SK-N-SH (cell line): ENCODE results near the gene FRS3. TPM values are rescaled to one million over a fixed set of nuclear protein-coding genes. Genes with fewer than 3 reads are reported as not detected.

Experiments
- CTCF ChIA-PET: fragments of 300-600, 350-600 bp; formaldehyde crosslinking; extraction: SDS; loops from one replicate; lab custom pipeline; 2021; lab: Yijun Ruan, JAX
- POLR2A ChIA-PET: fragments of 350-600 bp; sonication (Branson Sonifier 250); formaldehyde crosslinking; extraction: SDS; loops from one replicate; lab custom pipeline; 2020; ENCODE audit warnings: antibody characterized with exemption, inconsistent platforms; lab: Yijun Ruan, JAX
- DNase-seq: peaks from one replicate; pipeline ENCODE4 v3.0.0; 2012
- H2AFZ ChIP-seq: fragments of 200-600 bp; sonication (generic); 2 replicates; pipeline ENCODE4 v1.8.1; 2016; ENCODE audit warnings: antibody characterized with exemption, mild to moderate bottlenecking, low read depth
- H3F3A ChIP-seq: fragments of 200-600 bp; sonication (generic); replicated peaks from 2 replicates; pipeline ENCODE3; 2016; ENCODE audit warnings: antibody characterized with exemption, mild to moderate bottlenecking; ENCODE audit not compliant: insufficient read depth
- H3K27ac ChIP-seq, 2 experiments: fragments of 200-500 bp in 1 of 2; fragments of 200-600 bp in 1 of 2; sonication (Bioruptor generic) in 1 of 2; sonication (generic), shearing (Covaris generic) in 1 of 2; 2 replicates each; pipeline versions ENCODE4 v1.5.1 to v1.6.1; 2014 to 2016; ENCODE audit warnings: low read depth in 2 of 2, inconsistent platforms in 1 of 2, low read length in 1 of 2, mild to moderate bottlenecking in 1 of 2, mixed read lengths in 1 of 2
- H3K27me3 ChIP-seq: fragments of 200-600 bp; sonication (generic), shearing (Covaris generic); 2 replicates; pipeline ENCODE4 v1.6.1; 2016; ENCODE audit warnings: mixed run types; ENCODE audit not compliant: insufficient read depth
- H3K36me3 ChIP-seq, 2 experiments: fragments of 200-500 bp in 1 of 2; fragments of 200-600 bp in 1 of 2; sonication (Bioruptor generic) in 1 of 2; sonication (generic) in 1 of 2; replicated peaks in 1 of 2; 2 replicates each; pipeline versions ENCODE3 to v1.5.1; 2014 to 2016; ENCODE audit warnings: low read length in 1 of 2, mild to moderate bottlenecking in 1 of 2; ENCODE audit not compliant: insufficient read depth in 2 of 2, control insufficient read depth in 1 of 2
- H3K4me1 ChIP-seq, 2 experiments: fragments of 200-500 bp in 1 of 2; fragments of 200-600 bp in 1 of 2; sonication (Bioruptor generic) in 1 of 2; sonication (generic), shearing (Covaris generic) in 1 of 2; 2 replicates each; pipeline versions ENCODE4 v1.5.1 to v1.6.1; 2014 to 2016; ENCODE audit warnings: low read depth in 1 of 2, low read length in 1 of 2, mixed run types in 1 of 2; ENCODE audit not compliant: insufficient read depth in 2 of 2, control insufficient read depth in 1 of 2
- H3K4me2 ChIP-seq: fragments of 200-600 bp; sonication (generic), shearing (Covaris generic); 2 replicates; pipeline ENCODE4 v1.6.1; 2017; ENCODE audit warnings: mixed run types
- H3K4me3 ChIP-seq, 2 experiments: fragments of 200-500 bp in 1 of 2; fragments of 200-600 bp in 1 of 2; sonication (Bioruptor generic) in 1 of 2; sonication (generic), shearing (Covaris generic) in 1 of 2; 2 replicates each; pipeline versions ENCODE4 v1.5.1 to v1.8.1; 2014 to 2016; ENCODE audit warnings: low read depth in 2 of 2, inconsistent platforms in 1 of 2, low read length in 1 of 2, mild to moderate bottlenecking in 1 of 2, mixed read lengths in 1 of 2, moderate library complexity in 1 of 2
- H3K79me2 ChIP-seq: fragments of 200-600 bp; sonication (generic); 2 replicates; pipeline ENCODE4 v1.8.1; 2017; ENCODE audit warnings: mild to moderate bottlenecking; ENCODE audit not compliant: insufficient read depth
- H3K9ac ChIP-seq: fragments of 200-600 bp; sonication (generic); 2 replicates; pipeline ENCODE4 v1.6.1; 2017; ENCODE audit warnings: mixed run types
- H3K9me2 ChIP-seq: fragments of 200-600 bp; sonication (generic); 2 replicates; pipeline ENCODE4 v1.6.1; 2017; ENCODE audit warnings: mixed run types
- H3K9me3 ChIP-seq: fragments of 200-600 bp; sonication (generic); 2 replicates; pipeline ENCODE4 v1.6.1; 2017; ENCODE audit warnings: mixed run types, mild to moderate bottlenecking, moderate library complexity
- H4K20me1 ChIP-seq: fragments of 200-600 bp; sonication (generic); 2 replicates; pipeline ENCODE4 v1.6.1; 2017; ENCODE audit warnings: mild to moderate bottlenecking, mixed run types; ENCODE audit not compliant: insufficient read depth
- ELF1 ChIP-seq: IDR thresholded peaks from 2 replicates; pipeline ENCODE4 v1.4.0; 2012
- EP300 ChIP-seq, 2 experiments: IDR thresholded peaks; 2 replicates each; pipeline versions ENCODE4 v1.4.0 to v1.6.1; 2012; ENCODE audit warnings: borderline replicate concordance in 1 of 2, low read depth in 1 of 2, low read length in 1 of 2
- EZH2phosphoT487 ChIP-seq: fragments of 200-600 bp; sonication (generic); IDR thresholded peaks from 2 replicates; pipeline ENCODE4 v1.6.1; 2017; ENCODE audit warnings: low read depth, mixed run types, mild to moderate bottlenecking, antibody characterized with exemption, moderate library complexity, borderline replicate concordance
- FOSL2 ChIP-seq: IDR thresholded peaks from 2 replicates; pipeline ENCODE4 v1.4.0; 2012; ENCODE audit warnings: low read depth, mild to moderate bottlenecking, moderate library complexity, borderline replicate concordance
- FOXJ3 ChIP-seq: sonication (generic); formaldehyde crosslinking; IDR thresholded peaks from 2 replicates; pipeline ENCODE4 v1.5.1; 2020; ENCODE audit warnings: mild to moderate bottlenecking, missing genetic modification reagents
- FOXM1 ChIP-seq: IDR thresholded peaks from 2 replicates; pipeline ENCODE4 v1.4.0; 2012; ENCODE audit warnings: low read depth, mild to moderate bottlenecking
- IRF3 ChIP-seq: fragments of 150-350 bp; IDR thresholded peaks from 2 replicates; pipeline ENCODE4 v1.6.1; 2016; ENCODE audit warnings: mild to moderate bottlenecking, low read depth, low read length
- JUND ChIP-seq: IDR thresholded peaks from 2 replicates; pipeline ENCODE4 v1.4.0; 2012
- MEF2A ChIP-seq: IDR thresholded peaks from 2 replicates; pipeline ENCODE4 v1.4.0; 2012; ENCODE audit warnings: low read depth, borderline replicate concordance
- MXI1 ChIP-seq: IDR thresholded peaks from 2 replicates; pipeline ENCODE4 v1.6.1; 2012; ENCODE audit warnings: mild to moderate bottlenecking, low read depth, low read length, improper control_type of control experiment
- NFIC ChIP-seq: IDR thresholded peaks from 2 replicates; pipeline ENCODE4 v1.4.0; 2012; ENCODE audit warnings: borderline replicate concordance
- POLR2AphosphoS5 ChIP-seq: IDR thresholded peaks from 2 replicates; pipeline ENCODE4 v1.6.1; 2012; ENCODE audit warnings: low read depth, low read length
- RAD21 ChIP-seq: IDR thresholded peaks from 2 replicates; pipeline ENCODE4 v1.6.1; 2012; ENCODE audit warnings: mild to moderate bottlenecking, low read length
- RCOR1 ChIP-seq: fragments of 150-350 bp; IDR thresholded peaks from 2 replicates; pipeline ENCODE4 v1.6.1; 2017; ENCODE audit warnings: antibody characterized with exemption, low read length
- REST ChIP-seq: IDR thresholded peaks from 2 replicates; pipeline ENCODE4 v1.6.1; 2012; ENCODE audit warnings: mild to moderate bottlenecking, low read depth, low read length, moderate library complexity
- SMC3 ChIP-seq: IDR thresholded peaks from 2 replicates; pipeline ENCODE4 v1.6.1; 2012; ENCODE audit warnings: low read depth, low read length, improper control_type of control experiment
- USF1 ChIP-seq: IDR thresholded peaks from 2 replicates; pipeline ENCODE4 v1.4.0; 2012; ENCODE audit warnings: low read depth, borderline replicate concordance
- YY1 ChIP-seq: IDR thresholded peaks from 2 replicates; pipeline ENCODE4 v1.4.0; 2012; ENCODE audit warnings: low read depth, mild to moderate bottlenecking
- WGBS: methylation state at CpG from one replicate; pipeline ENCODE4 v1.1.6; 2017; ENCODE audit warnings: low lambda C conversion rate; 5-methylcytosine and 5-hydroxymethylcytosine counted together
- polyA plus RNA-seq, 3 experiments: library from polyadenylated mRNA; depleted of rRNA; stranded (reverse); fragments of >200 nt; gene quantifications; 2 replicates each; pipeline ENCODE4 v1.2.3, GENCODE V29; 2012
- TF ChIP-seq, protein P1 (sequence below): IDR thresholded peaks from 2 replicates; pipeline ENCODE4 v1.4.0; 2012; ENCODE audit warnings: low read depth, borderline replicate concordance
- TF ChIP-seq, protein P2 (sequence below): fragments of 150-350 bp; IDR thresholded peaks from 2 replicates; pipeline ENCODE4 v1.6.1; 2017; ENCODE audit warnings: antibody characterized with exemption, low read length, low read depth, borderline replicate concordance

FRS3 gene
- polyA plus RNA-seq, 1 of the 3 experiments (the other 2 are of a cell fraction): 8.6 TPM

DNA sequence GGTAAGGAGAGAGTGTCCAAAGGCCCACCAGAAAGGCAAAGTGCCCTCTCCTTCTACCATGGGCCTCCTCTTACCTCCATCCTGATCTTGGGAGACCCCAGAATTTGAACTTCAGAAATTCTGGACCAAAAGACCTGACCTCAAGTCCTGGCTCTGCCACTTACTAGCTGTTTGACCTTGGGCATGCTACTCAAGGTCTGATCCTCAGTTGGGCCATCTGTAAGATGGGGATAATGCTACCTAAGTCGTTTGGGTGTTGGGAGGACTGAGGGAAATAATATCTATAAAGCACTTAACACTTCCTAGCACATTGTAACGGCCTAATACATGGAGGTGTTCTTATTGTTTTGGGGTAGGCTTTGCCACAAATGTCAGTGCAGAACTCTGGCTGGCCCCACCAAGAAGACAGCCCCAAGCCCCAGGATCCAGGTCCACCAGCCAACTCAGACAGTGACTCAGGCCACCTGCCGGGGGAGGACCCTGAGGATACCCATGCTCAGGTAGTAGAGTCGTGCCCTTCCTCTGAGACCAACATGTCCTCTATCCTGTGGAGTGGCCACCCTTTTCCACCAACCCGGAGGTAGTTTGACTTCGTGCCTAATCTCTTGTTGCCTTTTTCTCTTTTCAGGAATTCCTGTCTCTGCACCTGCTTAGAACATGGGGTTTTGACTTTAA, 3.5 kb upstream of the FRS3 start:
- Histone ChIP-seq H3K9me3 (no peaks in the 10 kb centered on the region), H3K79me2 (peaks cover 19% of the 10 kb centered on the region), H3K9me2 (no peaks in the 10 kb centered on the region), H4K20me1 (no peaks in the 10 kb centered on the region), H3K4me3 (no peak overlapping the region), H3K9ac (no peak overlapping the region), H3K27me3 (no peaks in the 10 kb centered on the region), H3K36me3 (peaks cover 3 to 9% of the 10 kb centered on the region in 2 experiments), H3K27ac (no peak overlapping the region), H3F3A (peaks cover 7% of the 10 kb centered on the region), H3K4me1 (peaks cover 14 to 23% of the 10 kb centered on the region in 2 experiments; a peak in 2 of 4 replicates), H3K4me2 (no peak overlapping the region), H2AFZ (no peak overlapping the region)
- CTCF ChIA-PET: interaction anchor here (1.2 to 8.9 kb wide), 4 partner anchors 48 to 261 kb away, joined by 3 to 118 read pairs (median 6); partner anchors contain the start of gene TFEB
- POLR2A ChIA-PET: no interaction called here
- no peak for TF ChIP-seq JUND
- no peak for TF ChIP-seq EZH2phosphoT487
- TF ChIP-seq MEF2A: no peak
- no peak for TF ChIP-seq FOXM1
- no peak for TF ChIP-seq NFIC
- TF ChIP-seq, protein P1, sequence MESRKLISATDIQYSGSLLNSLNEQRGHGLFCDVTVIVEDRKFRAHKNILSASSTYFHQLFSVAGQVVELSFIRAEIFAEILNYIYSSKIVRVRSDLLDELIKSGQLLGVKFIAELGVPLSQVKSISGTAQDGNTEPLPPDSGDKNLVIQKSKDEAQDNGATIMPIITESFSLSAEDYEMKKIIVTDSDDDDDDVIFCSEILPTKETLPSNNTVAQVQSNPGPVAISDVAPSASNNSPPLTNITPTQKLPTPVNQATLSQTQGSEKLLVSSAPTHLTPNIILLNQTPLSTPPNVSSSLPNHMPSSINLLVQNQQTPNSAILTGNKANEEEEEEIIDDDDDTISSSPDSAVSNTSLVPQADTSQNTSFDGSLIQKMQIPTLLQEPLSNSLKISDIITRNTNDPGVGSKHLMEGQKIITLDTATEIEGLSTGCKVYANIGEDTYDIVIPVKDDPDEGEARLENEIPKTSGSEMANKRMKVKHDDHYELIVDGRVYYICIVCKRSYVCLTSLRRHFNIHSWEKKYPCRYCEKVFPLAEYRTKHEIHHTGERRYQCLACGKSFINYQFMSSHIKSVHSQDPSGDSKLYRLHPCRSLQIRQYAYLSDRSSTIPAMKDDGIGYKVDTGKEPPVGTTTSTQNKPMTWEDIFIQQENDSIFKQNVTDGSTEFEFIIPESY: no peak
- no peak for TF ChIP-seq REST
- no peak for TF ChIP-seq POLR2AphosphoS5
- no peak for TF ChIP-seq FOSL2
- no peak for TF ChIP-seq RAD21
- TF ChIP-seq IRF3: no peak
- TF ChIP-seq YY1: no peak
- no peak for TF ChIP-seq USF1
- TF ChIP-seq, protein P2, sequence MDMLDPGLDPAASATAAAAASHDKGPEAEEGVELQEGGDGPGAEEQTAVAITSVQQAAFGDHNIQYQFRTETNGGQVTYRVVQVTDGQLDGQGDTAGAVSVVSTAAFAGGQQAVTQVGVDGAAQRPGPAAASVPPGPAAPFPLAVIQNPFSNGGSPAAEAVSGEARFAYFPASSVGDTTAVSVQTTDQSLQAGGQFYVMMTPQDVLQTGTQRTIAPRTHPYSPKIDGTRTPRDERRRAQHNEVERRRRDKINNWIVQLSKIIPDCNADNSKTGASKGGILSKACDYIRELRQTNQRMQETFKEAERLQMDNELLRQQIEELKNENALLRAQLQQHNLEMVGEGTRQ: no peak
- no peak for TF ChIP-seq SMC3
- TF ChIP-seq EP300 (IDR thresholded peaks at IDR 0.05; ENCODE audit: borderline replicate concordance in 1 of 2, low read depth in 1 of 2, low read length in 1 of 2): no peak
- TF ChIP-seq ELF1: no peak
- no peak for TF ChIP-seq RCOR1
- no peak for TF ChIP-seq FOXJ3 (CRISPR knock-in tag)
- TF ChIP-seq MXI1: no peak
- DNase-seq: no peak
- 78% methylated on average over 4 of the region's 6 CpGs for WGBS
